Gastrocnemius medialis (tissue), 4 donors: ENCODE results near the gene SESN2. TPM values are rescaled to one million over a fixed set of nuclear protein-coding genes. Genes with fewer than 3 reads are reported as not detected.

Source experiments
- ATAC-seq, 2 donors: fragments of 150-250 bp; one replicate each; pipeline ENCODE4 v1.9.1; 2016
- DNase-seq, 2 donors: peaks; one replicate each; pipeline ENCODE4 v3.0.0-alpha.2; 2019
- H3K27ac ChIP-seq, 4 donors: fragments of 200-600 bp; sonication (generic); 1 replicate in 1 of 4; 2 replicates in 3 of 4; pipeline ENCODE4 v1.5.1; 2016 to 2018; ENCODE audit warnings: mild to moderate bottlenecking in 2 of 4, moderate library complexity in 1 of 4
- H3K27me3 ChIP-seq, 3 donors: fragments of 200-600 bp; sonication (generic) in 2 of 3; 1 replicate in 1 of 3; 2 replicates in 2 of 3; pipeline versions ENCODE4 v1.5.1 to v1.6.0; 2016 to 2019; ENCODE audit warnings: mild to moderate bottlenecking in 1 of 3, moderate library complexity in 1 of 3
- H3K36me3 ChIP-seq, 2 donors: fragments of 200-600 bp; sonication (generic) in 1 of 2; one replicate each; pipeline ENCODE4 v1.5.1; 2017 to 2018
- H3K4me1 ChIP-seq, 2 donors: fragments of 200-600 bp; sonication (generic) in 1 of 2; one replicate each; pipeline ENCODE4 v1.5.1; 2016 to 2017; ENCODE audit warnings: mild to moderate bottlenecking in 2 of 2
- H3K4me3 ChIP-seq, 4 donors: fragments of 200-600 bp; sonication (generic) in 3 of 4; 1 replicate in 1 of 4; 2 replicates in 3 of 4; pipeline ENCODE4 v1.5.1; 2016 to 2019; ENCODE audit warnings: mild to moderate bottlenecking in 2 of 4
- H3K9me3 ChIP-seq, 3 donors: fragments of 200-600 bp; sonication (generic) in 2 of 3; 1 replicate in 1 of 3; 2 replicates in 2 of 3; pipeline ENCODE4 v1.5.1; 2016 to 2019
- CTCF ChIP-seq, 5 experiments: fragments of 450-650 bp in 3 of 5; fragments of 200-600 bp in 2 of 5; sonication (generic) in 2 of 5; IDR thresholded peaks in 4 of 5; conservative IDR thresholded peaks in 1 of 5; 1 replicate in 4 of 5; 2 replicates in 1 of 5; pipeline ENCODE4 v1.5.1; 2016 to 2019; ENCODE audit warnings: antibody characterized with exemption in 5 of 5, mild to moderate bottlenecking in 3 of 5, moderate library complexity in 3 of 5
- POLR2A ChIP-seq, 2 donors: fragments of 450-650 bp; IDR thresholded peaks; one replicate each; pipeline ENCODE4 v1.6.1; 2017; ENCODE audit warnings: antibody characterized with exemption in 2 of 2, mild to moderate bottlenecking in 2 of 2, moderate library complexity in 2 of 2
- in situ Hi-C, 4 donors: fragments of 200-750 bp; cut with MboI; loops; one replicate each; pipeline versions ENCODE4 v1.15.0 to v1.8.0; 2017; ENCODE audit warnings: low sequenced_read_pairs in 4 of 4
- intact Hi-C: fragments of 100-400 bp; cut with DNase I; formaldehyde crosslinking; loops from one replicate; pipeline ENCODE4 v1.15.1; 2023; ENCODE audit warnings: low total_unique reads
- total RNA-seq, 4 donors: library from RNA; depleted of rRNA; stranded (reverse); fragments of >200 nt; gene quantifications; one replicate each; pipeline versions ENCODE4 v1.1.0 to v1.2.3, GENCODE V29; 2016

Gene SESN2
- total RNA-seq, 4 donors from 2014 or later = 5.6 to 18.9 (median 12.4) TPM

GRCh38 chr1:28229996-28230395 lies 29.3 kb upstream of the SESN2 start:
- no peaks in the 10 kb centered on the region for H3K9me3 ChIP-seq
- in situ Hi-C loops (no loop called here), intact Hi-C loops (no loop called here)
- H3K27me3 ChIP-seq = no peaks in the 10 kb centered on the region
- no peak for TF ChIP-seq CTCF (IDR thresholded peaks at IDR 0.05 in 4 of 5, conservative IDR thresholded peaks at IDR 0.05 in 1 of 5)
- no peak for TF ChIP-seq POLR2A (IDR thresholded peaks at IDR 0.05)
- peaks cover 15 to 20% of the 10 kb centered on the region in 2 donors for H3K4me1 ChIP-seq
- no peak overlapping the region for H3K27ac ChIP-seq
- DNase-seq (no peak), ATAC-seq (no peak)
- peaks cover 3 to 49% of the 10 kb centered on the region in 2 donors for H3K36me3 ChIP-seq
- no peak overlapping the region for H3K4me3 ChIP-seq

- in situ Hi-C loops = no loop called here
- ATAC-seq = peak; percentile 67
- Histone ChIP-seq H3K36me3 (peaks cover 0 to 26% of the 10 kb centered on the region in 2 donors), H3K9me3 (no peaks in the 10 kb centered on the region), H3K4me1 (peaks cover 28 to 32% of the 10 kb centered on the region in 2 donors), H3K27me3 (no peaks in the 10 kb centered on the region), H3K4me3 (peak within 1 kb of the TSS; percentile 76 to 95 (median 92)), H3K27ac (peak within 1 kb of the TSS; percentile 89 to 94 (median 90))
- DNase-seq = peak; percentile 93 to 96
- peak; percentile 94 for TF ChIP-seq POLR2A (IDR thresholded peaks at IDR 0.05)
- TF ChIP-seq CTCF (IDR thresholded peaks at IDR 0.05 in 4 of 5, conservative IDR thresholded peaks at IDR 0.05 in 1 of 5) = peak in 1 of 5 experiments; percentile 24
- intact Hi-C loops = no loop called here
Observed at GRCh38 chr1:28232558-28233263, 26.6 kb upstream of the SESN2 start, which contains the start of gene DNAJC8. DNAJC8 (minus strand) TSS chr1:28233029; CDS start chr1:28232998, 31 bp downstream.

- Histone ChIP-seq H3K27ac (peak overlapping the region; percentile 89 to 94 (median 90)), H3K36me3 (peaks cover 0 to 23% of the 10 kb centered on the region in 2 donors), H3K9me3 (no peaks in the 10 kb centered on the region), H3K27me3 (no peaks in the 10 kb centered on the region), H3K4me3 (peak overlapping the region; percentile 76 to 95 (median 92)), H3K4me1 (peaks cover 33 to 37% of the 10 kb centered on the region in 2 donors)
- intact Hi-C loops = no loop called here
- in situ Hi-C loops = no loop called here
- no peak for TF ChIP-seq CTCF (IDR thresholded peaks at IDR 0.05 in 4 of 5, conservative IDR thresholded peaks at IDR 0.05 in 1 of 5)
- no peak for TF ChIP-seq POLR2A (IDR thresholded peaks at IDR 0.05)
- no peak for DNase-seq
- ATAC-seq = no peak
Observed at GRCh38 chr1:28233264-28233606, 26.1 kb upstream of the SESN2 start.

- no peaks in the 10 kb centered on the region for H3K9me3 ChIP-seq
- peaks cover 42 to 46% of the 10 kb centered on the region in 2 donors for H3K4me1 ChIP-seq
- ATAC-seq (peak; percentile 91 to 92), DNase-seq (peak; percentile 99)
- TF ChIP-seq CTCF (IDR thresholded peaks at IDR 0.05 in 4 of 5, conservative IDR thresholded peaks at IDR 0.05 in 1 of 5) = peak in 1 of 5 experiments; percentile 21
- peak; percentile 96 to 97 for TF ChIP-seq POLR2A (IDR thresholded peaks at IDR 0.05)
- no peaks in the 10 kb centered on the region for H3K27me3 ChIP-seq
- intact Hi-C loops = no loop called here
- peaks cover 0 to 7% of the 10 kb centered on the region in 2 donors for H3K36me3 ChIP-seq
- in situ Hi-C loops = no loop called here
- H3K27ac ChIP-seq = peak within 1 kb of the TSS; percentile 94 to 99 (median 95)
- H3K4me3 ChIP-seq = peak within 1 kb of the TSS; percentile 86 to 99 (median 94)
Observed at GRCh38 chr1:28235755-28236655, 23.3 kb upstream of the SESN2 start, which contains the start of gene ATP5IF1. ATP5IF1 (plus strand) TSS chr1:28236124; CDS start chr1:28236184, 60 bp downstream.
